Epidermal melanocyte (primary cell): ENCODE results near the gene ARL4C.
"Not testable (repeated sequence)": the region's sequence is repeated elsewhere in the genome, so short reads cannot be mapped to it uniquely, and the experiment has no call there.

Experiments used
- DNase-seq: peaks from one replicate; pipeline ENCODE4 v3.0.0; 2011; ENCODE audit warnings: low spot score; ENCODE audit not compliant: insufficient read length

ARL4C gene

DNA sequence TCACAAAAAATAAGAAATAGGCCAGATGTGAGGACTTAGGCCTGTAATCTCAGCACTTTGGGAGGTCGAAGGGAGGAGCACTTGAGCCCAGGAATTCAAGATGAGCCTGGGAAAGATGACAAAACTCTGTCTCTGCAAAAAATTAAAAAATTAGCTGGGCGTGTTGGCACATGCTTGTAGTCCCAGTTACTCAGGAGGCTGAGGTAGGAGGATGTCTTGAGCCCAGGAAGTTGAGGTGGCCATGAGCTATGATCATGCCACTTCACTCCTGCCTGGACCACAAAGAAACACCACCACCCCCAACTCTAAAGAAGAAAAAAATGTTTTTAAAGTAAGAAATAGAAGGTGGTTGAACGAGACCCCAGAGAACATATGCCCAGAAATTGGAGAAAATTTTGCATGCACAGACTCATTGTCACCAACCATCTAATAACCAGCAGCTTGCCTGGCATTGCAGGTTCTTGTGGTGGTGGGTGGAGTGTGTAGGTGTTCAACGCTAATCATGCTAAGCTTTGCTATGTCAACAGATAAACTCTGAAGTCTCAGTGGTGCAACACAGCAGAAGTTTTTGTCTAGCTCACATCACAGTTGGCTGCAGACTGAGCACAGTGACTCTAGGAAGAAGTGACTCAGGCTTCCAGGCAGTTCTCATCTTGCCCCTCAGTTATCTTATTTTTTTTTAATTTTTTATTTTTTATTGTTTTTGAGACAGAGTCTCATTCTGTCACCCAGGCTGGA is 18.6 kb downstream of the ARL4C start:
- no peak for DNase-seq

DNA sequence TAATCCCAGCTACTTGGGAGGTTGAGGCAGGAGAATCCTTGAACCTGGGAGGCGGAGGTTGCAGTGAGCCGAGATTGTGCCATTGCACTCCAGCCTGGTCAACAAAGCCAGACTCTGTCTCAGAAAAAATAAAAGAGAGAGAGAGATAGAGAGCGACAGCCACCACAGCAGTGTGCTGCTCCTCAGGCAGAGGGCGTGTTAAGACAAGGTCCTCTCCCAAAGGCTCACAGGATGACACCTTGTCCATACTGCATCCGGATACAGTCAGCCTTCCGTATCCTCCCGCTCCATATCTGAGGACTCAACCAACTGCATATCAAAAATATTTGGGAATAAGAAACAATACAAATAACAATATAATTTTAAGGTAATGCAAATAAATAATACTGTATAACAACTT is 20.1 kb downstream of the ARL4C start:
- no peak for DNase-seq

DNA sequence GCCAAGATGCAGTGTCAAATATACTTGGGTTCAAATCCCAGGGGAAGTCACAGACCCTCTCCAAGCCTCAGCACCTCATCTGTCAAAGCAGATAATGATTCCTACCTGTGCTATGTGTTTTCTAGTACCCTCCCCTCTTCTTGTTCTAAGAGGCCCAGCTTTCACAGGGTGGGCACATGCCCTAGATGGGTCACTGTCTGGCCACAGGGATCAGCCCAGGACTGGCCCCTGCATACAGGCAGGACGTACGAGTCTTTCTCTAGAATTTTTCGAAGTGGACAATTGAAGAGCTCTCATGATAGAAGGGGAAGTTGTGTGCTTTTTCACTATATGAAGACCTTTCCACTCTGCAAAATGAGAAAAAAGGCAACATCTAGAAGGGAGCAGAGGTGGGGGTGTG is 22.2 kb downstream of the ARL4C start:
- DNase-seq: no peak

DNA sequence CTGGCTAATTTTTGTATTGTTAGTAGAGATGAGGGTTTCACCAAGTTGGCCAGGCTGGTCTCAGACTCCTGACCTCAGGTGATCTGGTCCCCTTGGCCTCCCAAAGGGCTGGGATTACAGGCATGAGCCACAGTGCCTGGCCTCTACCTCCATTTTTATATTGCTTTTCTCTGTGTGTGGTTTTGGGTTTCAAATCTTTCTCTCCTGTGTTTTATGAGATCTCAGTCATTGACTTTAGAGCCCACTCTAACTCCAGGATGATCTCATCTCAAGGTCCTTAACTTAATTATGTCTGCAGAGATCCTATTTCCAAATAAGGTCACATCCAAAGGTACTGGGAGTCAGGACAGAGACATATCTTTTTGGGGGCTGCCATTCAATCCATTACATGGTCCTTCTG is 24.7 kb downstream of the ARL4C start:
- DNase-seq: no peak

DNA sequence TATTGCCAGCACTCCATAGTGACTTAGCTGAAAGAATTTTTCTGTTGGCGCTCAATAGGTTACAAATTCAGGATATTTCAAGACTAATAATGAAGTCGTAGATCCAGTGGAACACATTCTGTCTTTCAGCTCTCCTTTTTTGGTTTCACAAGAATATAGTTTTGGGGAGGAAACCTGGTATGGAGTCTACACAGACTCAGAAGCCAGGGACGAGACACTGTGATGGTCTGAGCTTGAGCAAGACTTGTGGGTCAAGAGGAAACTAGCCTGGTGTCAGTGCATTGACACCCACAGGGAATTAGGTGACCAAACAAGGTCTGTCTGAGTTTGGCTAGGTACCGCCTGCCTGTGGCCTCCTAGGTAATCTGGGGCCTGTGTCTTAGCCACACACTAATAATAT is 26.9 kb downstream of the ARL4C start:
- DNase-seq: no peak

DNA sequence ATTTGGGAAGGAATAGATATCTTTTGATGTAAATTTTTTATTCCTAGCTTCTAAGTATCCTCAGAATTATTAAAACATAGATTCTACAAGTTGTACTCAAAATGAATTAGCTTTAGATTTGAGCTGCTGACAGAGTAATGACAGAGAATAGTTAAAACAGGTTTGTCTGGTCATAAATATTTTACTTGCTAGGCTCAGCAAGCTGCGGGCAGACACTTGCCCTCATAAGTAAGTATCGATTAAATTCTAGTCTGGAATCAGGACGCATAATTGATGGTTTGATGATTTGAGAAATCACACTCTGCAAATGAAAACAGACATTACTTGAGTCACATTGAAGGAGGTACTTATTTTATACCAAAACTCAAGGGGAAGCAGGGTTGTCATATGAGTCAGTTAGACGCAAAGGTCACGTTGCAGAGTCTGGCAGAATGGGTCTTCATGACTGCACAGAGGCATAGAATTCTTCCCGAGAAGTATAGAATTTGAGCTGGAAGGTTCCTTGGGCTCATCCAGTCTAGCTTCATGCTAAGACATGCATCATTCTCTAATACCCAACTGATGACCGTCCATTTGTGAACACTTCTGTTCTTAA is 27.5 kb downstream of the ARL4C start:
- DNase-seq: no peak

DNA sequence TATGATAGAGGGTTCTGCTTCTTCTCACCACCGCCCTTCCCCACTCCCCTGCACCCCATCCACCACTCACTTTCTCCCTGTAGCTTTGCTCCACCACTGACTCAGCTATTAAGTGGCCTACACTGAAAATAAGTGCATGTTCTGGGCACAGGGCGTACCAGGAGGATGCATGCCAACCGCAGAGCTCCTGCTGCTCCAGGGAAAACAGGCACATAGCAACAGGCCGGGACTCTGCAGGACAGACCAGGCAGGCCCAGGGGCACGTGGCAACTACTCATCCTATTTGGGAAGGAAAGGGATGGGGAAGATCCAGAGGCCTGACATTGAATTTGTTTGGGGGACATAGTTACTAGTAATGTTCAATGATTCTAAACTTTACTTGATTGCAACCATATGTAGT is 28.4 kb downstream of the ARL4C start:
- no peak for DNase-seq

DNA sequence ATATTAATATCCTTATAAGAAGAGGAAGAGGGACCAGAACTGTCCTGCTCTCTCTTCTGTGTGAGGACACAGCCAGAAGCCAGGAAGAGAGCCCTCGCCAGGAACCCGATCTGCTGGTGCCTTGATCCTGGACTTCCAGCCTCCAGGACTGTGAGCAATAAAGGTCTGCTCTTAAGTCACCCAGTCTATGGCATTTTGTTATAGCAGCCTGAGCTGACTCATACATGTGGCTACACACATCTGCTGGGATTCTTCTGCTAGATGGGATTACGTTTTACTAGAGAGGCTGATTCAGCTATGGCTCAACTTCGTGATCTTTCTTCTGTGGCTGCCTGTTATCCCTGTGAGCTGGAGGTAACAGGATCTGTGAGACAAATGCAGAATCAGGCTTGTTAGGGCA is 29.6 kb downstream of the ARL4C start:
- DNase-seq: no peak

DNA sequence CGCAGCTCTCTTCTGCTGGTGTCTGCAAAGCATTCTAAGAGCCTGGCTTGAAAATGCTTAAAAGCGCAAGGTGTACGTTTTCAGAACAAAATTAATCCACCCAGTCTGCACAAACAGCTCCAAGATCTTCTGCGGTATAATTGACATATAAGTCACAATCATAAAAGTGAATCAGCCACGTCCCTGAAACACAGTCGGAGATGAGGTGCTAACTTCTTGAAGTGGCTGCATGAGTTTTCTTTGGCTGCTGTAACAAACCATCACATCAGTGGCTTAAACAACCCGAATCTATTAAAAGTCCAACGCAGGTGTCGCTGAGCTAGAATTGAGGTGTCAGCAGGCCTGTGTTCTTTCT is 32.6 kb downstream of the ARL4C start:
- no peak for DNase-seq

DNA sequence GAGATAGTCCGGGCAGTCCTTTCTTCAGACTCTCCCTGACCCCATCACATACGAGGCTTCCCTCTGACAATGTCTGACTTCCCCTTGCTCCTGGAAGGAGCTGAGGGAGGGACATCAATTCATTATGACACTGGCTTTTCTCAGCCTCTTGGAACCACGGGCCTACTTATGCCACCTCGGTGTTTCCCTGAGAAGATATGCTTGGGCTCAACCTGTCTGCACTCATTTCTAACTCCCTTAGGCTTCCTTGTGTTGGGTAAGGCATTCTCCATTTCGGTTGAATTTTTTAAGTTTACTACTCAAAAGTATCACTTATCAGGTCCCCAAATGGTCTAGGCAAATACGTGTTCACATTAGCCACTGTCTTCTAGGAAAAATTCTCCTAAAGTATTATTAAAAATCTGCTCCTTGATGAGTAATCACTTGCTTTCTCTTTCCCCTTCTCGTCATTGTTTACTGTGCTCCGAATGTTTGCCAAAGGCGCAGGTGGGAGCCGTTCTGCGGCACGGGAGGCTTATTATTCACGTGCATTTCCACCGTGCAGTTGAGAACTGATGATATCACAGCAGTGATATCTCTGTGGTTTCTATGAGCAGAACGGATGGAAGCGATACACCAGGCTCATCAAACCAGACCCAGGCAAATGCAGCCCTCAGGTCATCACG is 33.1 kb downstream of the ARL4C start:
- DNase-seq: no peak

DNA sequence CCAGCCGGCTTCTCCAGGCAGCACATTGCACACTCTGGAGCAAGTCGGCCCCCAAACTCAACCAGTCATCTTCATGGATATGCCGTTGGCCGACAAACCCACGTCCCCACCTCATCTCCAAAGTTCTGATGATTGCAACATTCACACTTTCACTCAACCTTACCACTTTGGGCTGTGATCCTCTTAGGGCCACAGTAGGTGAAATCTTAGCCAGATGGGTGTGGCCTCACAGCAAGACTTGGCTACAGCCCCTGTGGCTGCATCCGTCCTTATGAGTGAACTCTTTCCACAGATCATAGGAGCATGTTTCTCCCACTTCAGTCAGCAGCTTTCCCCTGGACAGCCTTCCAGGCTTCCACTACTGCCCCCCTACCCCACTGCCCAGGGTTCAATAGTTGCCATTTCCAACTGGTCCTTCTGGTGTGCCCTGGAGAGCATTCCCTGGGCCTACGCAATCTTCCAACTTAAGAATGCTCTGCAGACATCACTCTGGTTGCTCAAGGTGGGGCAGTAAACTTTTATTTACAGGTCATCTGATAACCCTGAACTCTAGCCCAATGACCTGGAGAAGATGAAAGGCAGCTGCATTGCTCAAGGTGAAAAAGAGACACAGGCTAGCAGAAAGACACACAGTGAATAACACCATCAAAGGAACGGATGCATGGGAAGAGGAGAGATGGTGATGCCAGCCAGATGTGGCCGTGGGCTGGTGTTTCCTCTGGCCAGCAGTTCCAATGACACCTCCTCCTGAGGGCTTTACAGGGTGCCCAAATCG is 34.5 kb downstream of the ARL4C start:
- no peak for DNase-seq

DNA sequence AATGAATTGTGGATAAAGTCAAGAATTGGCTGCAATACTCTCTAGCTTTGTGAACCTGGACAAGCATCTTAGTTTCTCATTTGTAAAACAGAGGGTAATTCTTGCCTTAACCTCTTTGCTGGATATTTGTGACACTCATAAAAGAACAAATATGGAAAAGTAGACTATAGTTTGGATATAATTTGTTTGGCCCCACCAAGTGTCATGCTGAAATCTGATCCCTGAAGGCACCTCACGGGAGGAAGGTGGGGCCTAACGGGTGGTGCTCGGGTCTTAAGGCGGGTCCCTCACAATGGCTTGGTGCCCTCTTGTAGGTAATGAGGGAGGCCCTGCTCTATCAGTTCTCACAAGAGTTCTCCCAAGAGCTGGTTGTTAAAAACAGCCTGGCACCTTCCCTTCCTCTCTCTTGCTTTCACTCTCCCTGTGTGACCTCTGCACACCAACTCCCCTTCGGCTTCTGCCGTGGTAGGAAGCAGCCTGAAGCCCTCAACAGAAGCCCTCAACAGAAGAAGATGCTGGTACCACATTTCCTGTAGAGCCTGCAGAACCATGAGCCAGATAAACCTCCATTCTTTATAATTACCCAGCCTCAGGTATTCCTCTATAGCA is 37.4 kb downstream of the ARL4C start:
- DNase-seq: no peak

DNA sequence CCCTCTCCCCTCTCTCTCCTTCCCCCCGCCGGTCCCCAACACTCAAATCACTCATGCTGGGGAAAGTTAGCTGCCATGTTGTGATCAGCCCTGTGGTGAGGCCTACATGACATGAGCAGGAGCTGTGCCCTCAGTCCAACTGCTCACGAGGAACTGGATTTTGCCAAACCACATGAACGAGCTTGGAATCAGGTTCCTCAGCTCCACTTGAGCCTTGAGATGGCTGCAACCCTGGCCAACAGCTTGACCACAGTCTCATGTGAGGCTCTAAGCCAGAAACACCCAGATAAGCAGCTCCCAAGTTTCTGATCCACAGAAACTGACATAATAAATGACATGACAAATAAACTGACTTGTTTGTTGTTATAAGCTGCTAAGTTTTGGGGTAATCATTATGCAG is 38.4 kb downstream of the ARL4C start:
- DNase-seq: no peak

DNA sequence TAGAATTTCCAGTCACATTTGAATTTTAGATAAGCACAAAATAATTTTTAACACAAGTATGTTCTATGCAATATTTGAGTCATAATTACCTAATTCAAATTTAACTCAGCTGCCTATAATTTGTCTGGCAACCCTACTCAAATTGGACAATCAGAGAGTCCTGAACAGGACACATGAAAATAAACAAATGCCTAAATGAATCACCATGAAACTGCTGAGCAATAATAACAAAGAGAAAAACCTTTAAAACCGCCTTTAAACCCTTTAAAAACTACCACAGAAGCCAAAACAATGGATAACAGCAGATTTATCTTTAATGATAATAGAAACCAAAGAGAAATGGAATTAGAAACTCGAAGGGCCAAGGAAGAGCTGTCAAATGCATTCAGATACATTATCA is 39.5 kb downstream of the ARL4C start:
- no peak for DNase-seq

DNA sequence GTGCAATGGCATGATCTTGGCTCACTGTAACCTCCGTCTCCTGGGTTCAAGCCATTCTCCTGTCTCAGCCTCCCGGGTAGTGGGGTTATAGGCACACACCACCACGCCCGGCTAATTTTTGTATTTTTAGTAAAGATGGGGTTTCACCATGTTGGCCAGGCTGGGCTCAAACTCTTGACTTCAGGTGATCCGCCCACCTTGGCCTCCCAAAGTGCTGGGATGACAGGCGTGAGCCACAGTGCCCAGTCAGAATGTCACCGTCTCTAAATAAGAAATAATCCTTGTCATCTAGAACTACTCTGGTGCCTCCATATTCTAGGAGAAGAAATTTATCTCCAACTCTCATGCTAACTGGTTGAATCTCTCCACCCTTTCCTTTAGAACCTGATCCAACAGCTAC is 41.6 kb downstream of the ARL4C start:
- DNase-seq: not testable (repeated sequence)

DNA sequence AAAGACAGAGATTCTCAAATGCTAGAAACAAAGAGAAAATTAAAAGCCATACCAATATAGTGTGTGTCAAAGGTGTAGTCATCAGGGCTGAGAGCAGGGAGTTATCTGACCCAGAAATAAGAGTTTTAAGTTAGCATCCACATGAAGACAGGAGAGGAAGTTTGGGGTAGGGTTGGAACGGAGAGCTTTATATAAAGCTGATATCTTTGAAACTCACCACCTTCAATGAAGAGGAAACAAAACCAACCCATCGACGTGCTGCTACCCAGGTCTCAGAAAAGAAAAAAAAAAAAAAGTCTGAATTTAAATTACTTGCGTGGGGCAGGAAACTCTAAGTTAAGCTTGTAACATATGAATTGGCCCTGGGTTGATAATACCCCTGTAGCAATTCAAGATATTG is 42.4 kb downstream of the ARL4C start:
- no peak for DNase-seq

DNA sequence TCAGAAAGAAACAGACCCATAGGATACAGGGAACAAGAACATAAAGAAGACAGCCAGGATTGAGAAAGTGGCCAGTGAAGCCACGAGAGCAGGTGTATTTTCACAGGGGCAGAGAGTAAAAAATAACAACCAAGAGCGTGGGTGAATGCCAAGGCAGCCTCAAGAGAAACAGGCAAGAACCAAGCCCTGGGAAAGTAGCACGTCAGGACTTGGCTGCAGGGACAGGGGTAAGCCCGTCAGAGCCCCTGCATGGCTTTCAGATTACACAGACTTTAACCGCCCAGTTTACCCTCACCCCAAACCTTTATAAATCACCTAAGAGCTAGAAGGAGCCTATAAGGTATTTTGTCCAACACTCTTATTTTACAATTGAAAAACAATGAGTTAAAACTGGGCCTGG is 43.7 kb downstream of the ARL4C start:
- DNase-seq: no peak

DNA sequence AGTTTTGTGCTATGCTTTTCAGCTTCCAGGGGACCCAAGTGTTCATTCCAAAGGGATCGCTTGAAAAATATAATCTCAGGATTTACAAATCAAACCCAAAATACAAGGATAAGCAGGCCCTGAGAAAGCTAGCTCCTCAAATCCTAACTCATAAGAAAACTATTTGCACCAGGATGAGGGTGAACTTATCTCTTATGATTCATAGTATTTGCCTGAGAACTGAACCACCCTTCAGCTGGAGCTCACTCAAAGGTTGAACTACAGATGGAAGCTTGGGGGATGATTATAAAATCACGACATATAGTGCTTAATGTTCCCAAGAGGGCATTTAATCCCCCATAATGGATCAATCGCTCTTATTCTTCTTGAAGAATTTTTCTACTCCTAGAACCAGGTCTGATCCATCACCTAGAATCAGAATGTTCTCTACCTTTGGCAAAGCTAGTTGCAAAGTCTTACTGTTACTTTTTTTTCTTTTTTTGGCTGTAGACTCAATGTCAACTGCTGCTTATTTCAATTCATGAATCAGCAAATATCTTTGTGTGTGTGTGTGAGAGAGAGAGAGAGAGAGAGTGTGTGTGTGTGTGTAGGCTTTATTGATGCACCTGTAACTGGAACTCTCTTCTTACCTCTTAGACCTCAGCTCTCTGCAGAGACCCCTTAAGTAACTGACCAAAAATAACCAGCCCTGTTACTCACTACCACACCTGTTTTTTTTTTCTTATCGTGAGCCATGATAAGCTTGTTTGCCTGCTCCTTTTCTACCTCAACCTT is 44.8 kb downstream of the ARL4C start:
- DNase-seq: no peak

DNA sequence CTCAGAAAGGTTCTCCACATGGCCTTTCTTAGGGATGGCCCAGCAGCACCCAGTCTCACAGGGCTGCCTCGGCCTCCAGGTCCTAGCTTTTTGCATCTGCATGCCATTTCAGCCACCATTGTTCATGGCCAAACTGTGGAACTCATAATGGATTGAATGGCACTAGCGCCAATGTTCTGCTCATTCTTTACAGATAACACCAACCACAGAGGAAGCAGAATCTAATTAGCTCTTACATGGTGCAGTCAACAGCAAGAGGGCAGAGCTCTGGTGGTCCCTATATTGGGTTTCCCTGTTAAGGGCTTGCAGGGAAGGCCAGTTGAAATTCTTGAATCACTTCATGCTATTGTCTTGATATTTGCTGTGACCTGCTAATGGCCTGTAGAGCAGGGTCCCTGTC is 45.6 kb downstream of the ARL4C start:
- DNase-seq: no peak

DNA sequence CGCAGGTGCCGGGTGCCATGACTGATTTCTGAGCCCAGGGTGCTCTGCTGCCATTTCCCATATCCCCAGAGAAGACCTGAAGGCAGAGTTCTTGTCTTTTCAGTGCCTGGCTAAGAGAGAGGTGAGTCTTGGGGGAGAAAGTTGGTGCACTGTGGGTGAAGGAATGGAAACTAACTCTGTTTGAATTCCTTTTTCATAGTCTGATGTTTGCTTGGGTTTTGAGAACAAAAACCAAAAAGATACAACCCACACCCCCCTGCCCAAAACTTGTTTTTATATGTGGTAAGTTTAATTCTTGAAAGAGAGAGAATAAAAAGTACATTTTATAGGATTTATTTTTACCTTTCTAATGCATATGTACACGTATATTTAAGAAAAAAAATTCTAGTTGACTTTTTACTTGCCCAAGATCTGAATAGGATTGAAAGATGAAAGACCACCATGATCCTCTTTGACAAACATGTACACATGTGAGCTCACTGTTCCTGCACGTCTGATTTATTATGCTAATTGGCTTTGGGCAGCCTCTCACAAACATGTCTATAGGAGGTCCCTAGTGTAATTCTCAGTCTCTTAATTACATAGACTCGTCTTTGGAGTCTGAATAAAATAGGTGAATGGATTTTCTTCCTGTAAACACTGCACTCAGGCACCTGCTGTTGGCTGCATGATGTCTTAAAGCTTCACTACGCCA is 46.3 kb downstream of the ARL4C start:
- no peak for DNase-seq
